Endothelial cell of umbilical vein (primary cell): ENCODE measurements around the gene ADGRD1. TPM values are rescaled to one million over a fixed set of nuclear protein-coding genes. Genes with fewer than 3 reads are reported as not detected.

Source experiments
- BruUV-seq: library from RNA; stranded (reverse); fragments of 400-500 nt; replicated peaks from 2 replicates; lab custom pipeline; 2021; lab: Mats Ljungman, UMichigan
- CTCF ChIA-PET: fragments of 300-600, 350-600 bp; sonication (Branson Sonifier 250); formaldehyde crosslinking; loops from one replicate; lab custom pipeline; 2021; ENCODE audit warnings: antibody characterized with exemption, inconsistent platforms; lab: Charles Lee
- POLR2A ChIA-PET: fragments of 300-600, 350-600 bp; sonication (Branson Sonifier 250); formaldehyde crosslinking; loops from one replicate; lab custom pipeline; 2021; ENCODE audit warnings: antibody characterized with exemption, inconsistent platforms; lab: Charles Lee
- DNase-seq: peaks from one replicate; pipeline ENCODE4 v3.0.0-alpha.2; 2011; ENCODE audit warnings: low read depth, low spot score
- FAIRE-seq: peaks from 2 replicates; lab custom pipeline; 2011; peaks lifted over from hg19 to GRCh38; lab: Jason Lieb, UNC
- H2AFZ ChIP-seq: 2 replicates; pipeline ENCODE4 v1.6.0; 2012; ENCODE audit warnings: low read depth, low read length, control low read depth, inconsistent platforms
- H3K27ac ChIP-seq: 2 replicates; pipeline ENCODE4 v1.5.1; 2011; ENCODE audit warnings: low read depth, mild to moderate bottlenecking, control low read depth, low read length, moderate library complexity; ENCODE audit not compliant: insufficient read depth
- H3K27me3 ChIP-seq, 2 experiments: 2 replicates each; pipeline versions ENCODE4 v1.6.0 to v1.6.1; 2011; ENCODE audit warnings: low read length in 2 of 2, mixed read lengths in 1 of 2; ENCODE audit not compliant: control insufficient read depth in 2 of 2, insufficient read depth in 2 of 2
- H3K36me3 ChIP-seq, 2 experiments: 2 replicates in 1 of 2; 3 replicates in 1 of 2; pipeline ENCODE4 v1.5.1; 2011; ENCODE audit warnings: low read length in 2 of 2, mild to moderate bottlenecking in 1 of 2, moderate library complexity in 1 of 2; ENCODE audit not compliant: control insufficient read depth in 2 of 2, insufficient read depth in 2 of 2; ENCODE audit errors: extremely low read depth in 1 of 2
- H3K4me1 ChIP-seq: 3 replicates; pipeline ENCODE4 v1.5.1; 2011; ENCODE audit warnings: mild to moderate bottlenecking, low read length; ENCODE audit not compliant: control insufficient read depth, insufficient read depth; ENCODE audit errors: extremely low read depth
- H3K4me2 ChIP-seq: 2 replicates; pipeline ENCODE4 v1.6.1; 2011; ENCODE audit warnings: low read length, control low read depth, mixed read lengths; ENCODE audit not compliant: insufficient read depth
- H3K4me3 ChIP-seq, 3 experiments: fragments of 200-600 bp in 1 of 3; sonication (generic), shearing (Covaris generic) in 1 of 3; replicated peaks in 1 of 3; 2 replicates each; pipeline ENCODE4 v1.5.1; 2011 to 2016; ENCODE audit warnings: control low read depth in 3 of 3, low read length in 3 of 3, mild to moderate bottlenecking in 2 of 3, inconsistent platforms in 1 of 3, low read depth in 1 of 3, moderate library complexity in 1 of 3; ENCODE audit not compliant: insufficient read depth in 1 of 3
- H3K79me2 ChIP-seq: 2 replicates; pipeline ENCODE4 v1.6.0; 2012; ENCODE audit warnings: low read length, inconsistent platforms; ENCODE audit not compliant: control insufficient read depth, insufficient read depth
- H3K9ac ChIP-seq: replicated peaks from 2 replicates; pipeline ENCODE3; 2011; ENCODE audit warnings: low read length, control low read depth; ENCODE audit not compliant: insufficient read depth; ENCODE audit errors: extremely low read depth
- H3K9me1 ChIP-seq: replicated peaks from 3 replicates; pipeline ENCODE4 v1.6.0; 2011; ENCODE audit warnings: mild to moderate bottlenecking, low read length; ENCODE audit not compliant: control insufficient read depth, insufficient read depth; ENCODE audit errors: extremely low read depth
- H3K9me3 ChIP-seq: replicated peaks from 2 replicates; pipeline ENCODE4 v1.5.1; 2012; ENCODE audit warnings: low read length, inconsistent platforms; ENCODE audit not compliant: control insufficient read depth, insufficient read depth
- H4K20me1 ChIP-seq: replicated peaks from 2 replicates; pipeline ENCODE3; 2011; ENCODE audit warnings: mild to moderate bottlenecking, low read length; ENCODE audit not compliant: control insufficient read depth, insufficient read depth; ENCODE audit errors: extremely low read depth
- CTCF ChIP-seq, 2 donors: IDR thresholded peaks; 1 replicate in 1 of 2; 2 replicates in 1 of 2; pipeline ENCODE4 v1.5.1; 2011; ENCODE audit warnings: low read length in 2 of 2, mild to moderate bottlenecking in 2 of 2, moderate library complexity in 2 of 2, control low read depth in 1 of 2, inconsistent platforms in 1 of 2, low read depth in 1 of 2; ENCODE audit not compliant: insufficient read depth in 1 of 2; ENCODE audit errors: extremely low read depth in 1 of 2
- EZH2 ChIP-seq: IDR thresholded peaks from 2 replicates; pipeline ENCODE4 v1.6.1; 2012; ENCODE audit warnings: borderline replicate concordance, low read depth, mild to moderate bottlenecking, moderate library complexity, low read length, inconsistent platforms; ENCODE audit not compliant: severe bottlenecking
- FOS ChIP-seq: IDR thresholded peaks from 2 replicates; pipeline ENCODE4 v1.6.1; 2011; ENCODE audit warnings: mild to moderate bottlenecking, low read length, moderate library complexity, borderline replicate concordance; ENCODE audit not compliant: insufficient read depth
- GATA2 ChIP-seq: IDR thresholded peaks from 2 replicates; pipeline ENCODE4 v1.7.0; 2011; ENCODE audit warnings: low read depth, mild to moderate bottlenecking, moderate library complexity, mixed read lengths, low read length; ENCODE audit not compliant: insufficient read length, insufficient read depth
- JUN ChIP-seq: IDR thresholded peaks from 2 replicates; pipeline ENCODE4 v1.6.1; 2011; ENCODE audit warnings: borderline replicate concordance, low read depth; ENCODE audit not compliant: insufficient read length, insufficient read depth
- MYC ChIP-seq: IDR thresholded peaks from one replicate; pipeline ENCODE4 v1.6.1; 2011; ENCODE audit warnings: mild to moderate bottlenecking, low read depth, low read length
- POLR2A ChIP-seq: IDR thresholded peaks from 2 replicates; pipeline ENCODE4 v1.6.1; 2012; ENCODE audit warnings: low read depth, mild to moderate bottlenecking, control low read depth, low read length
- POLR2AphosphoS5 ChIP-seq: IDR thresholded peaks from 2 replicates; pipeline ENCODE4 v1.6.1; 2012; ENCODE audit warnings: low read depth, mild to moderate bottlenecking, control low read depth, low read length, moderate library complexity; ENCODE audit not compliant: insufficient read depth
- dilution Hi-C: fragments of 300-500 bp; cut with MboI; formaldehyde crosslinking; loops from one replicate; pipeline ENCODE4 v1.15.0; 2019; ENCODE audit warnings: low sequenced_read_pairs; ENCODE audit not compliant: extremely low pct_ligation_motif_present
- intact Hi-C: fragments of 100-400 bp; cut with micrococcal nuclease; formaldehyde crosslinking; loops from one replicate; pipeline ENCODE4 v1.10.0; 2022
- polyA plus RNA-seq, 4 experiments: library from polyadenylated mRNA; depleted of rRNA in 3 of 4; stranded (reverse) in 3 of 4; unstranded in 1 of 4; fragments of >200 nt; gene quantifications; 2 replicates each; pipeline versions ENCODE4 v1.2.1 to v1.2.3, GENCODE V29; 2011 to 2012; ENCODE audit warnings: missing spikeins in 1 of 4
- total RNA-seq: library from RNA; stranded (reverse); gene quantifications from 2 replicates; pipeline ENCODE4 v1.2.3, GENCODE V29; 2021
- TF ChIP-seq, protein P1 (sequence below): IDR thresholded peaks from 2 replicates; pipeline ENCODE4 v1.6.1; 2011; ENCODE audit not compliant: insufficient read depth, insufficient read length

The ADGRD1 gene
- total and polyA plus RNA-seq, 2 donors (not counting 3 experiments of a cell fraction or from before 2014, with no cell fraction given), result 0.07 TPM; not detected in 1

GRCh38 chr12:131066886-131067490 lies 113.3 kb downstream of the ADGRD1 start:
- no peaks in the 10 kb centered on the region for H3K36me3 ChIP-seq
- no peak overlapping the region for H3K9ac ChIP-seq
- no peak overlapping the region for H3K27ac ChIP-seq
- H3K4me3 ChIP-seq, result no peak overlapping the region
- FAIRE-seq, result no peak
- H3K9me1 ChIP-seq, result no peaks in the 10 kb centered on the region
- no peaks in the 10 kb centered on the region for H4K20me1 ChIP-seq
- dilution Hi-C loops (no loop called here), intact Hi-C loops (no loop called here)
- H3K27me3 ChIP-seq, result no peaks in the 10 kb centered on the region
- DNase-seq, result no peak
- TF ChIP-seq POLR2AphosphoS5, result no peak
- no peak for TF ChIP-seq EZH2
- no peak for TF ChIP-seq JUN
- TF ChIP-seq CTCF (IDR thresholded peaks at IDR 0.05; ENCODE audit: extremely low read depth in 1 of 2, insufficient read depth in 1 of 2, low read depth in 1 of 2, low read length in 2 of 2), result no peak
- no peak for TF ChIP-seq POLR2A
- TF ChIP-seq MYC, result no peak
- no peak for TF ChIP-seq GATA2
- TF ChIP-seq, protein P1, sequence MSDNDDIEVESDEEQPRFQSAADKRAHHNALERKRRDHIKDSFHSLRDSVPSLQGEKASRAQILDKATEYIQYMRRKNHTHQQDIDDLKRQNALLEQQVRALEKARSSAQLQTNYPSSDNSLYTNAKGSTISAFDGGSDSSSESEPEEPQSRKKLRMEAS, result no peak
- TF ChIP-seq FOS, result no peak
- no peaks in the 10 kb centered on the region for H3K79me2 ChIP-seq
- BruUV-seq, result no TSS peak
- ChIA-PET POLR2A (no interaction called here), CTCF (no interaction called here)
- no peaks in the 10 kb centered on the region for H3K9me3 ChIP-seq
- no peak overlapping the region for H2AFZ ChIP-seq
- H3K4me1 ChIP-seq, result no peaks in the 10 kb centered on the region
- H3K4me2 ChIP-seq, result no peak overlapping the region
